HG03521 (cell line): ENCODE measurements around the gene SLC1A7.

Experiments used
- ATAC-seq: cut with Tn5 transposase; IDR thresholded peaks from one replicate; pipeline ENCODE4 v1.9.1; 2021; ENCODE audit warnings: mild to moderate bottlenecking, moderate library complexity; ENCODE audit not compliant: unreplicated experiment

Gene SLC1A7

GRCh38 chr1:53092659-53093450, 49.6 kb downstream of the SLC1A7 start:
- no peak for ATAC-seq

- no peak for ATAC-seq
Measured at GRCh38 chr1:53091841-53092645, 50.4 kb downstream of the SLC1A7 start.

- ATAC-seq: no peak
Measured at GRCh38 chr1:53090227-53091147, 52.0 kb downstream of the SLC1A7 start.

GRCh38 chr1:53089478-53090226, 52.8 kb downstream of the SLC1A7 start:
- ATAC-seq: no peak

GRCh38 chr1:53088616-53089300, 53.7 kb downstream of the SLC1A7 start:
- ATAC-seq: no peak

- ATAC-seq: no peak
Measured at GRCh38 chr1:53087332-53088285, 54.8 kb downstream of the SLC1A7 start.

- ATAC-seq: no peak
Measured at GRCh38 chr1:53086491-53087070, 55.9 kb downstream of the SLC1A7 start.

GRCh38 chr1:53085405-53085804, 57.0 kb downstream of the SLC1A7 start:
- no peak for ATAC-seq

- no peak for ATAC-seq
Measured at GRCh38 chr1:53084589-53084971, 57.9 kb downstream of the SLC1A7 start.

- no peak for ATAC-seq
Measured at GRCh38 chr1:53083636-53084588, 58.5 kb downstream of the SLC1A7 start.

- no peak for ATAC-seq
Measured at GRCh38 chr1:53082826-53083455, 59.5 kb downstream of the SLC1A7 start.

GRCh38 chr1:53081384-53082066, 60.9 kb downstream of the SLC1A7 start:
- no peak for ATAC-seq

- ATAC-seq: no peak
Measured at GRCh38 chr1:53080769-53081168, 61.7 kb downstream of the SLC1A7 start.

- ATAC-seq: no peak
Measured at GRCh38 chr1:53080041-53080440, 62.4 kb downstream of the SLC1A7 start.

GRCh38 chr1:53079251-53079650, 63.2 kb downstream of the SLC1A7 start:
- ATAC-seq: no peak
